ENCODE data around the gene TYK2. TPM values are rescaled to one million over a fixed set of nuclear protein-coding genes. Genes with fewer than 3 reads are reported as not detected.

Gene TYK2
- total RNA-seq, 1 donor from 2014 or later: 63.6 TPM

DNA sequence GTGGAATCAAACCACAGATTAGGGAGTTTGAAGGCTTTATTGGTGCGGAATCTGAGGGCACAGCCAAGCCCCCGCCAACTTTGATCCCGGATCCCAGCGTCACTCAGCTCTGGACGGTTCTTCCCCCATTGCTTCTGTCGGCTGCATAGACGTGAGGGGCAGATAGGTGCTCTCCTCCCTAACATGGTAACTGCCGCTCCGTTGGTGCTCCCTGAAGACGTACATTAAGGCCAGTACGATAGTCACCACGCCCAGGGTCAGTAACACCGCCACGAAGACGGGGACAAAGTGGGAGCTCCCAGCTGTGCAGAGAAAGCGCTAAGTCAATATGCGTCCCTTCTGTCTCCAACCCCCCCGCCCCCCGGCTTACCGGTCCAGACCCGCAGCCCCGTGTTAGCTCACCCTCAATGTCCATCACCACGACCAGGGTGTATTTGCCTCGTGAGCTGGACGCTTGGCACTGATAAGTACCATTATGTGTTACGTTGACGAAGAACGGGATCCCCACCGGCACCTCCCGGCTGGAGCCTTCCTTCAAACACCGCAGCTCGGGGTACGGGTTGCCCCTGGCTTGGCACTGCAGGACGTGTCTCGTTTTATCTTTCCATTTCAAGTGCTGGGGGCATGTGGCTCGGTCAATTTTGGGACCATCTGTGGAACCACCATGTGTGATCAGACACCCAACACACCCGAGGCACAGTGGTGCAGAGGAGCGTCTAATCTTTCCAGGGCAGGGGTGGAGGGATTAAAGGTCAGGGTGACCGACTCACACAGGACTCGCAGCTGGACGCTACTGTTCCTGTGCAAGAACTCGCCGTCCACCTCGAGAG is 46.4 kb downstream of the TYK2 start:
- DNase-seq: no peak

DNA sequence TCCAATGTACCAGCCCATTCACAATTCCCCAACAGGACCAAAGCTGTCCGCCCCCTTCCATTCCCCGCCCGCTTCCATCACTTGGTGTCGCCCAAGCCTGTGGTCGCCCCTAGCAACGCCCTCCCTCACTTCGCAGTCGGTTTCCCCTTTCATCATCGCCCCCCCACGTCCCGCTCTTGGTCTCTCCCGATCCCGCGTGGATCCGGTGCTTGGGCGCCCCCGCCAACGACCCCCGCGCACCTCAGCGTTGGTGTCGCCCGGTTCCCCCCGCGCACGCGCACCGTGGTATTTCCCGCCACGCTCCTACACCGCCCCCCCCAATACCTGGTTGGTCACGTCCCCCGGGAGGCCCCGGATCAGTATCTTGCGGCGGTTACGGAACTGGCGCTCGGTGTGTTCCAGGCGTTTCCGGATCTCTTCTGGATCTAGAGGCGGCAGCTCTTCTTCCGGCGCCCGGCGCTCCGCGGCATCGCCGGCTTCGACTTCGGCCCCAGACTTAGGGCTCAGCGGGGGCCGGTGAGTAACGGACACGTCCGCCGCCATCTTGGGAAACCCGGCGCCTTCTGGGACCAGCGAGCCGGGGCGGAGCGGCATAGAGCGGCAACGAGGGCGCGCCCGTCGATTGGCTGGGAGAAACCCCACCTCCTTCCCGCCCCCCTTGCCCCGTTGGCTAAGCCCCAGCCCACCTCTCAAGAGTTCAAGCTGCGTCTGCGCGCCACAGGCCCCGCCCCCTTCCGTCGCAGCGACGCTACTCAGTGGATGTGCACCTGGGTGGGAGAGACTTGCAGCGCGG is 47.2 kb downstream of the TYK2 start, which contains the start of gene RAVER1:
Gene RAVER1, minus strand, starts transcription at position 565 of the 793 bp plus-strand sequence. Its CDS starts 22 bp downstream, at position 543.
- peak; percentile 96 for DNase-seq

DNA sequence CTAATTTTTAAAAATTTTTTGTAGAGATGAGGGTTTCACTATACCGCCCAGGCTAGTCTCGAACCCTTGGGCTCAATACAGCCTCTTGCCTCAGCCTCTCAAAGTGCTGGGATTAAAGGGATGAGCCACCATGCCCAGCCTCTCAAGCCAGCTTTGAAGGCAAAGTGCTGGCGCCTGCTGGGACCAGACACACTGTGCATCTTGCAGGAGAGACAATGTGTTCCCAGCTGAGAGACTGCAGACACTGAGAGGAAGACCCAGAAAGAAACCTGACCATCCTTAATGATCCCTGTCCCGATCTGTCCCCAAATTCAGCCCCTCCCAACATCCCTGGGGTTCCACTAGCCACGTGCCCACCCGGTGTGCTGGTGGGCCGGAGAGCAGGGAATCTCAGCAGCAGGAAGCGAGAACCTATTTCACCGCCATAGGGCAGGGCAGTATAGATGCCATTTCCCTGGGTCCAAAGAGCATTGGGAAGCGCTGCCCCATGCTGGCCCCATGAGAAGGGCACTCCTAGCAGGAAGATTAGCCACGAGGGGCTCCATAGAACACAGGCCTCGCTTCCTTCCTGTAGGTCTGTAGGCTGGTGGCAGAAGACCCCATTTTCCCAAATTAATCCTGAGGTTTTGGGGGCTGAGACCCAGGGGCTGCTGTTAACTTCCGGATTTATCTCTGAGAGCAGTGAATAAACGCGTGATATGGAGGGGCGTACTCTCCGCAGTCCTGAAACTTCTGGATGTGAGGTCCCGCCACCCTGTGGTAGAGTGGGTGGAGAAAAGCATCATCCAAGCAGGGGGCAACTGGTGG is 48.0 kb downstream of the TYK2 start:
- no peak for DNase-seq

DNA sequence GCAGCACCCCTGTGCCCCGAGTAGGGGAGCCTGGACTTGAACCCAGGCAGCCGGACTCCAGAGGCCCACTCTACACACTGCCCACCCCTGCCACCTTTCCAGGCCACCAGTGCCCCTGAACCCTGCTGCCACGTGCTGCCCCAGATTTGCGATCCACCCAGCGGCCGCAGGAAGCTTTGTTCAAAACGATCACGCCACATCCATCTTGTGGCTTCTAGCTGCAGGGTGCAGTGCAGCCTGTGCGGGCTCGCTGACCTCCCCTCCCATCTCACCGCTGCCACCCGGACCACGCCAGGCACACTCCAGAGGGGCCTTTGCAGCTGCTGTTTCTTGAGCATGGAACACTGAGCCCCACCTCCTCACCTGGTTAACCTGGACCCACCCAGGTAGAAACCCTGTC is 50.8 kb downstream of the TYK2 start:
- DNase-seq: no peak

DNA sequence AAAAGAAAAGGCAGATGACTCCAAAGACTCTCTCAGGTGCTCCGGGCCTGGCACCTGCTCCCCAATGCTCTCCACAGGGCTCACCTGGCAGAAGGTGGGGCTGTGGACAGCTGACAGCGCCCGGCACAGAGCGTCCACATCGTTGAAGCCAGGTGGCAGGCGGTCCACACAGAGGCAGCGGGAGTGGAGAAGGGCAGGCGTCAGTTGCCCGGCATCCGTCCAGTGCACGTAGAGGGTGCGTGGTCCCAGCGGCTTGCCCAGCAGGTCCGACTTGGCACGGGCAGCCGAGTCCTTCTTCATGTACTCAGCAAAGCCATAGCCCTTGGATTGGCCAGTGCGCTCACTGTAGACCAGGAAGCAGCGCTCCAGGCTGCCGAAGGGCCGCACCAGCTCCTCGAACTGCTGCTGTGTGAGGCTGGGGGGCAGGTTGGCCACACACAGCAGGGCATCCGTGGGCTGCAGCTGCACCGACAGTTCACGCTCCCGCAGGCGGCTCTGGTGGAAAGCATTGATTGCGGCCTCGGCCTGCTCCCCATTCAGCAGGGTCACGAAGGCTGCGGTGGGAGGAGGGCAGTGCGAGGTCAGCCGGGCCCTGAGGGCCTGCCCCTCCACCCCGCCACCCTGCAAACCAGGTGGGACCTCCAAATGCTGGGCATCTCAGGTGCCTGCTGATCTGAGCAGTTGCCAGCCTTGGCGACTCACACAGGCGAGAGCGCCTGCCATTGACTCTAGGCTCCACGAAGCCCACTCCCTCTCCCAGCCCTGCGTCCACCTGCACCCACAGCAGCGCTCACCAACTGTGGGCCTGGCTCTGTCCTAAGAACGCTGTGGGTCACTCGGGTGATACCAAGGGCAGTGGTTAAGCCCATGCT is 51.6 kb downstream of the TYK2 start:
- no peak for DNase-seq

DNA sequence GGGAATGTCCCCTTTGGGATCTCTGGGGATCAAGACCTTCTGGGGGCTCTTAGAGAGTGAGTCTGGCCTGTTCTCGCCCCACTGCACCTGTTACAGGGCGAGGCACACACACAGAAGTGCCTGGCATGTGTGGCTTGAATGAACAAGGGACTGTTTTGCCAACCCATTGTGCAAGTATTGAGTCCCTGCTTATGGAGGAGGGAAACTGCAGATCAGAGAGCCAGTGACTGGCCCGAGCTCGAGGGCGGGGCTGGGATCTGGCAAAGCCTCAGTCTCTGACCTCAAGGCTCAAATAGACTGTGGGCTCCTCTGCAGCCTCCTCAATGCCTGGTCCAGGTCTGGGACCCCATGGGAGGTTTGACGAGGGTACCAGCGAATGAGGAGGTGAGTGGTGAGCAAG is 52.6 kb downstream of the TYK2 start:
- no peak for DNase-seq

GRCh38 chr19:10325732-10326131 is 54.6 kb downstream of the TYK2 start:
- DNase-seq: no peak

DNA sequence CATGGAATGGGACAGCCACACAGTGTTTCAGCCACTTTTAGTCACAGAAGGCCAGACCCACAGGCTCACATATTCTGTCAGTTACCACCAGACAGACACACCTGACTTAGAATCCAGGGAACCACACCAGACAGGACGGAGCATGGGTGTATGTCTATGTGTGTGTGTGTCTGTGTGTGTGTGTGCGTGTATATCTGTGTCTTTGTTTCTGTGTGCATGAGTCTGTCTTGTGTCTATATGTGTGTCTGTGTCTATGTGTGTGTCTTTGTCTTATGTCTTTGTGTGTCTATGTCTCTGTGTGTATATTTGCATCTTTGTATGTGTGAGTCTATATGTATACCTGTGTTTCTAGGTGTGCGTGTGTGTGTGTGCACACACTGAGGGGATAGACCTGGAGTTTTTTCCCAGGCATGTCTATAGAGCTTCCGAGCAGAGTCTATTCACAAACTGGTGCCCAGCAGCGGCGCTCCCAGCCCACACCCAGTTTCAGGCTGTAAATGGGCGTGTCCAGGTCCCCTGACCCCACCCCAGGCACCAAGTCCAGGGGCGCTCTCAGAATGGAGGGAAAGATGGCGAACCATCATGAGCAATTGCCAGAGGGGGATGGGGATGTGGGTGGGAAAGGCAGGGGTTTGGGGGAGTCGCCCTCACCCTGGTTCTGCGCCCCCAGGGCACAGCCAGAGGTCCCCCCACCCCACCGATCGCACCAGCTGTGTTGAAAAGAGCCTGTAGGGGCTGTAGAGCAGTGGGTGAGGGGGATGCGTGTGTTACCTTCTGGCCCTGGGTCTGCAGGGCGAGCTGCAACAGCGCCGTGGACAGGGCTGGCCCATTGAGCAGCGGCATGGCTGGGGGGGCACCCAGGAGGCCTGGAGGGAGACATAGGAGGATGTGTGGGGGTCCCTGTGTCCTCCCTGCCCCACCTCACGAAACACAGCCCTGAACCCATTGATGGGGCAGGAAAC is 58.2 kb downstream of the TYK2 start:
- no peak for DNase-seq

DNA sequence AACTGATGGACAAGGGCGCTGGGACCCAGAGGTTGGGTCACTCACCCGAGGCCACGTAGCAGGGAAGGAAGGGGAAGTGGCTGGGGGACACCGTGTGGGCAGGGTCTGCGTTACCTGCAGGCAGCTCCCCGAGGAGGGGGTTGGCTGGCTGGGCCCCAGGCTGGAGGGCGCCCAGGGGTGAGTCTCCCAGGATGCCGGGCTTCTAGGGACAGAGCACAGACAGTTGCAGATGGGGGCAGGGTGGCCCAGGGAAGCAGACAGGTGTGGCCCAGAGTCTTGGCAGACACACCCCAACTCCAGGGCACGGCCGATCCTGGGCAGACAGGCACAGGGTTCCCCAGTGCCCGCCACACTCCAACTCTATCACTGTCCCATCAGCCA is 59.0 kb downstream of the TYK2 start:
- DNase-seq: no peak

GRCh38 chr19:10320602-10321416 is 59.6 kb downstream of the TYK2 start:
- DNase-seq: no peak

DNA sequence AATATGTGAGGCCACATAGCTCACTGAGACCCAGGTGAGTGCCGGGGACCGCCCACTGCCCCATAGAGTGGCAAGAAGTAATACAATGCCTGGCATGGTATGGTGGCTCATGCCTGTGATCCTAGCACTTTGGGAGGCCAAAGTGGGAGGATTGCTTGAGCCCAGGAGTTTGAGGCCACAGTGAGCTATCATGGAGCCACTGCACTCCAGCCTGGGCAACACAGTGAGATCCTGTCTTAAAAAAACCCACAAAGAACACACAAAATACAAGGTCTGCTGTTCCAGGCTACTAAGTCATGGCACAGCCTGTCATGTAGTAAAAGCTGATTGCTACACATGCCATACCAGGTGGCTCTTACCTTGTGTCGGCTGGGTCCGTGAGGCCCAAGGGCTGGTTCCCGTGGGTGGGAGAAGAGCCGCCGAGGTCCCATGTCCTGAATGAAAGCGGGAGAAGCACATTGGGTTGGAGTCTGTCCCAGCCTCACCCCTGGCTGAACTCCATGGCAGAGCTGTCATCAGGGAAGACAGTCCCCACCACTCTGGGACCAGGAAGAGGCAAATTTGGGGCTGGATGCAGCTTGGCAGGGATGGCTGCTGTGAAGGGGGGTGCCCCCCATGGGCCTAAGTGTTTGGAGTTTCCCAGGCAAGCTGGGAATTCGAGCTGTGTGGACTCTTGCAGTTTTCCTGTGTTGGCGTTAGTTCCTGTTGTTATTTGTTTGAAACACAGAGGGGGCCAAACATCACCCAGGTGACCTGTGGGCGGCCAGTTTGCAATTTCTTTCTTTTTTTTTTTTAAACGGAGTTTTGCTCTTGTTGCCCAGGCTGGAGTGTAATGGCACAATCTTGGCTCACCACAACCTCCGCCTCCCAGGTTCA is 61.3 kb downstream of the TYK2 start:
- DNase-seq: no peak

DNA sequence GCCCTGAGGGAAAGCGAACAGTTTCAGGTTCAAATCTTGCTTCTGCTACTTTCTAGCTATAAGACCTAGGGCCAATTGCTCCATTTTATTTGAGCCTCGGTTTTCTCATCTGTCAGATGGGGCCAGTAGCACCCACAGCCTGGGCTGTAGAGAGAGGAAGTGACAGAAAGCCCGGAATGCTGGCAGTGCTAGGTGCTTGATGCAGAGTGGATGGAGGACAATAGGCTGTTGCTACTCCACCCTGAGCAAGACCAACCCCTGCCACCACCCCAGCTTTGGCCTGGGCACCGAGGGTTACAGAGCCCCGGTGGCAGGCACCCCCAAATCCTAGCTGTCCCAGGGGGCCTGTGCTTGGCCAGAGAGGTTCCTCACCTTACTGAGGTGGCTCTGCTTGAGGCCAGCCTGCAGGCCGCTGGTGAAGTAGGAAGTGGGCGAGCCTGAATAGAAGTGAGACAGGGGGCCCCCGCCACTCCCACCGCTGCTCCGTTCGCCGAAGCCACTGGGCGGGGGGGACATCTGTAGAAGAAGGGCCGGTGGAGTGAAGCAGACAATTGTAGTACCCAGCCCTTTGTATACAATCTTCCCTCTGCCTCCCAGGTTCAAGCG is 62.4 kb downstream of the TYK2 start:
- no peak for DNase-seq

- DNase-seq: no peak
Measured at GRCh38 chr19:10317045-10317856, 63.1 kb downstream of the TYK2 start.

GRCh38 chr19:10316229-10317044 is 63.9 kb downstream of the TYK2 start:
- no peak for DNase-seq

DNA sequence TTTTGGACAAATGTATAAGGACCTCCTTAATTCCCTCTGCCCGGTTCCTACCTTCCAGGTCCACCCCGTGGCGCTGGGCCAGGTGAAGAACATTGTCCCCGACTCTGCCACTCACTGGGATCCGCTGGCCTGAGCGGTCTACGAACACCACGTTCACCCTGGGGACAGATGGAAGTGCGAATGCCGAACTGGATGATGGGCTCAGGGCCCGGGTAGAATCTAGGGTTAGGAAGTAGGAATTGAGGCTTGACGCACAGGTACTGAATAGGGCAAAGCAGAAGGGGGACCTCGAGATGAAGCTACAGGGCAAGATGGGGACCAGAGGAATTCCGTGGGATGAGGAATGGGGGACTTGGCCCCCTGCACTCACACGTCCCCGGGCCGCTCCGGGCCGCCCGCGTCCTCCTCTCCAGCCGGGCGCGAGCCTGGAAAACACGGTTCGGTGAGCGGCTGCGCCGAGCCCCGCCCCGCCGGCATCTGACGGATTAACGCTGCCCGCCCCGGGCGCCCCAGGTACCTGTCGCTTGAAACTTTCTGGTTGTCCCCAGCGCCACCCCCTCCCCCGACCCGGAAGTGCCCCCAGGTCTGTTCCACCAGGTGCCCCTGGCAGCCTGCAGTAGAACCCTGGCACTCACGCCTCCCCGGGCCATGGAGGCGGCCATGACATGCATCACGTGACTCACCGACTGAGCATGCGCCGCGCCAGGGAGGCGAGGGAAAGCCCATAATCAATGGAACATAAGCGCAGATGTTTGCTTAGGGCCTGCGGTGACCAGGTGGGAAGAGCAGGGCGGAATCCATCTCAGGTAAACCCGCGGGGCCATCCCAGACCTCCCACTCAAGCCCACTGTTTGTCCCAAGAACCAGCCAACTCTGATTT is 64.8 kb downstream of the TYK2 start, which contains the start of gene FDX2:
Gene FDX2, minus strand, starts transcription at position 681 of the 880 bp plus-strand sequence. Its CDS starts 19 bp downstream, at position 662.
- peak; percentile 53 for DNase-seq
